Measurements from ENCODE around the gene CYREN.

The CYREN gene

GRCh38 chr7:135206941-135207391 lies 36.5 kb upstream of the CYREN start:
- peaks cover 10% of the 10 kb centered on the region for H3K27me3 Mint-ChIP-seq (ENCODE audit: low read depth, poor library complexity)

GRCh38 chr7:135205850-135206249 lies 35.3 kb upstream of the CYREN start:
- peaks cover 10% of the 10 kb centered on the region for H3K27me3 Mint-ChIP-seq (ENCODE audit: low read depth, poor library complexity)
- no peak for DNase-seq
- peaks cover 14% of the 10 kb centered on the region for H3K36me3 Mint-ChIP-seq (ENCODE audit: low read depth)
- peaks cover 25% of the 10 kb centered on the region for H3K4me1 Mint-ChIP-seq
- H3K27ac Mint-ChIP-seq: no peak overlapping the region
- no peak overlapping the region for H3K4me3 Mint-ChIP-seq
- no peaks in the 10 kb centered on the region for H3K9me3 Mint-ChIP-seq
- TF ChIP-seq CTCF (IDR thresholded peaks at IDR 0.05): no peak

More at GRCh38 chr7:135206941-135207391, 36.5 kb upstream of the CYREN start:
- Mint-ChIP-seq H3K4me1 (peaks cover 24% of the 10 kb centered on the region), H3K36me3 (ENCODE audit: low read depth) (peaks cover 14% of the 10 kb centered on the region), H3K27ac (peak overlapping the region; percentile 30), H3K9me3 (no peaks in the 10 kb centered on the region), H3K4me3 (no peak overlapping the region)
- no peak for TF ChIP-seq CTCF (IDR thresholded peaks at IDR 0.05)
- DNase-seq: no peak

GRCh38 chr7:135204876-135205275 lies 34.4 kb upstream of the CYREN start:
- DNase-seq: no peak
- H3K9me3 Mint-ChIP-seq: no peaks in the 10 kb centered on the region
- H3K36me3 Mint-ChIP-seq (ENCODE audit: low read depth): peaks cover 14% of the 10 kb centered on the region
- H3K27me3 Mint-ChIP-seq (ENCODE audit: low read depth, poor library complexity): peaks cover 2% of the 10 kb centered on the region
- no peak overlapping the region for H3K4me3 Mint-ChIP-seq
- TF ChIP-seq CTCF (IDR thresholded peaks at IDR 0.05): no peak
- peaks cover 30% of the 10 kb centered on the region for H3K4me1 Mint-ChIP-seq
- no peak overlapping the region for H3K27ac Mint-ChIP-seq

GRCh38 chr7:135204341-135204749 lies 33.8 kb upstream of the CYREN start:
- Mint-ChIP-seq H3K36me3 (ENCODE audit: low read depth) (peaks cover 18% of the 10 kb centered on the region), H3K27ac (no peak overlapping the region), H3K27me3 (ENCODE audit: low read depth, poor library complexity) (no peaks in the 10 kb centered on the region), H3K4me1 (peaks cover 35% of the 10 kb centered on the region), H3K4me3 (no peak overlapping the region), H3K9me3 (no peaks in the 10 kb centered on the region)
- TF ChIP-seq CTCF (IDR thresholded peaks at IDR 0.05): no peak
- no peak for DNase-seq

- peaks cover 19% of the 10 kb centered on the region for H3K4me1 Mint-ChIP-seq
- no peak for TF ChIP-seq CTCF (IDR thresholded peaks at IDR 0.05)
- DNase-seq: no peak
- peaks cover 28% of the 10 kb centered on the region for H3K36me3 Mint-ChIP-seq (ENCODE audit: low read depth)
- no peak overlapping the region for H3K4me3 Mint-ChIP-seq
- no peak overlapping the region for H3K27ac Mint-ChIP-seq
- H3K27me3 Mint-ChIP-seq (ENCODE audit: low read depth, poor library complexity): no peaks in the 10 kb centered on the region
- H3K9me3 Mint-ChIP-seq: no peaks in the 10 kb centered on the region
These were observed 30.8 kb upstream of the CYREN start for GRCh38 chr7:135201350-135201749.

- TF ChIP-seq CTCF (IDR thresholded peaks at IDR 0.05): no peak
- H3K4me1 Mint-ChIP-seq: peaks cover 19% of the 10 kb centered on the region
- H3K27me3 Mint-ChIP-seq (ENCODE audit: low read depth, poor library complexity): no peaks in the 10 kb centered on the region
- peaks cover 31% of the 10 kb centered on the region for H3K36me3 Mint-ChIP-seq (ENCODE audit: low read depth)
- no peak for DNase-seq
- peak overlapping the region; percentile 57 for H3K27ac Mint-ChIP-seq
- no peak overlapping the region for H3K4me3 Mint-ChIP-seq
- no peaks in the 10 kb centered on the region for H3K9me3 Mint-ChIP-seq
These were observed 30.4 kb upstream of the CYREN start for GRCh38 chr7:135200821-135201331.

Measured in nephron progenitor cell (in vitro differentiated cells).